Epithelial cell of esophagus (primary cell): ENCODE measurements around the gene SLC22A23.
A peak's percentile ranks its signal among the peaks of the same experiment; 100 is the strongest.

Source experiments
- DNase-seq: peaks from one replicate; pipeline ENCODE4 v3.0.0; 2010; ENCODE audit warnings: low read depth
- H3K4me3 ChIP-seq: 2 replicates; pipeline ENCODE4 v1.5.1; 2011; ENCODE audit warnings: mild to moderate bottlenecking, low read length, control low read depth
- TF ChIP-seq, protein P1 (sequence below): IDR thresholded peaks from 2 replicates; pipeline ENCODE4 v1.5.1; 2011; ENCODE audit warnings: low read depth, mild to moderate bottlenecking, low read length, control low read depth, inconsistent platforms; ENCODE audit not compliant: insufficient read depth; ENCODE audit errors: missing control alignments

SLC22A23 gene

DNA sequence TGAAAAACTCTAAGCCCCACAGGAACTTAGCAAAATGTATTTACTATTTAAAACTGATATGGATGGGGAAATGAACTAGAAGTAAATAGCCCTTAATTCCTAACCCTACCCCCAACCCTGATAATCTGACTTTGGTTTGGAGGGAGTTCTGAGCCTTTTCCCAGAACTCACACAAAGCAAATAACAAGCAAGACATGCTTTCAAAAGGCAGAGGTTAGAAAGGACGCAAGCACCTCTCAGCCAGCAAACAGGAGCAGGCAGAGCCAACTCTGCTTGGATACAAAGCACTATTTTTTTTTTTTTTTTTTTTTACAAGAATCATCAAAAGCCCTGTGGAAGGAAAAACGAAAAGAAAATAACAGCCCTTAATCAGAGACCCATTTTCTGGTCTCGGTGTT is 58.7 kb downstream of the SLC22A23 start:
- H3K4me3 ChIP-seq, result no peak overlapping the region
- TF ChIP-seq, protein P1, sequence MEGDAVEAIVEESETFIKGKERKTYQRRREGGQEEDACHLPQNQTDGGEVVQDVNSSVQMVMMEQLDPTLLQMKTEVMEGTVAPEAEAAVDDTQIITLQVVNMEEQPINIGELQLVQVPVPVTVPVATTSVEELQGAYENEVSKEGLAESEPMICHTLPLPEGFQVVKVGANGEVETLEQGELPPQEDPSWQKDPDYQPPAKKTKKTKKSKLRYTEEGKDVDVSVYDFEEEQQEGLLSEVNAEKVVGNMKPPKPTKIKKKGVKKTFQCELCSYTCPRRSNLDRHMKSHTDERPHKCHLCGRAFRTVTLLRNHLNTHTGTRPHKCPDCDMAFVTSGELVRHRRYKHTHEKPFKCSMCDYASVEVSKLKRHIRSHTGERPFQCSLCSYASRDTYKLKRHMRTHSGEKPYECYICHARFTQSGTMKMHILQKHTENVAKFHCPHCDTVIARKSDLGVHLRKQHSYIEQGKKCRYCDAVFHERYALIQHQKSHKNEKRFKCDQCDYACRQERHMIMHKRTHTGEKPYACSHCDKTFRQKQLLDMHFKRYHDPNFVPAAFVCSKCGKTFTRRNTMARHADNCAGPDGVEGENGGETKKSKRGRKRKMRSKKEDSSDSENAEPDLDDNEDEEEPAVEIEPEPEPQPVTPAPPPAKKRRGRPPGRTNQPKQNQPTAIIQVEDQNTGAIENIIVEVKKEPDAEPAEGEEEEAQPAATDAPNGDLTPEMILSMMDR, result no peak
- no peak for DNase-seq

DNA sequence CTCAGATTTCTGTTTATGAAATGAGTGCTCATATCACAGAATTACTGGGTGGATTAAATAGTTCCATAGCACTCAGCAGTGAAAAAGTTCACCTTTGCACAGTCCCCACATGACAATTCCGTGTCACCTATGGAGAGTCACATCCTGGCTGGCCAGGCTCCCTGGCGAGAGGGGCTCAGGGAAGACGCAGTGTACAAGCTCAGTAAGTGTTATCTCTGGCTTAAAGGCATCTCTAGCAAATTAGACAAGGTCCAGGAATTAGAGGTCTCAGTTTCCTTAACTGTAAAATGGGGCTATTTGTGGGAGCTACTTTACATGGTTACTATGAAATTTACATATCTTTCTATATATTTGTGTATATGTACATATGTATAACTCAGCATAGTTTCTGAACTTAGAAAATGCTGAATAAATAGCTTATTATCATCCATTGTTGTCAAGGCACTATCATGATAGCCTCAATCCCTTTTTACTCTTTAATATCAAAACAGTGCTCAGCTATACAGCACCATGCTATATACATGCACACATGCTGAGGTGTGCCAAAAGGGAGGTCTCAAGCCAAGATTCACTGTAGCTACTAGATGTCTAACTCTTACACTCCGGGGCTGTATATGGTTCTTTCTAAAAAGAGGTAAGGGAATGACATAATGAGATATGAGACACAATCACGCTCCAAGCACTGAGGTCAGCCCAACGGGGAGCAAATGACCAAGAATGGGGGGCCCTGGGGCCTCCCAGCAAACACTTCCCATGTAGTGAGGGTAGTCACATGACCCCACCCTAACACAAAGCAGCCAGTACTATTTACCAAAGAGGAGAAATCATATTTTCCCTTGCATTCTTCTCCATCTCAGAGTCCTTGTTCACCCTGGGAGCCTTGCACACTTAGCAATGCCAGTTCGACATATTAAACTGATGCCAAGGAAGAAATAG is 59.4 kb downstream of the SLC22A23 start:
- no peak overlapping the region for H3K4me3 ChIP-seq
- TF ChIP-seq, protein P1, result no peak
- DNase-seq, result no peak

DNA sequence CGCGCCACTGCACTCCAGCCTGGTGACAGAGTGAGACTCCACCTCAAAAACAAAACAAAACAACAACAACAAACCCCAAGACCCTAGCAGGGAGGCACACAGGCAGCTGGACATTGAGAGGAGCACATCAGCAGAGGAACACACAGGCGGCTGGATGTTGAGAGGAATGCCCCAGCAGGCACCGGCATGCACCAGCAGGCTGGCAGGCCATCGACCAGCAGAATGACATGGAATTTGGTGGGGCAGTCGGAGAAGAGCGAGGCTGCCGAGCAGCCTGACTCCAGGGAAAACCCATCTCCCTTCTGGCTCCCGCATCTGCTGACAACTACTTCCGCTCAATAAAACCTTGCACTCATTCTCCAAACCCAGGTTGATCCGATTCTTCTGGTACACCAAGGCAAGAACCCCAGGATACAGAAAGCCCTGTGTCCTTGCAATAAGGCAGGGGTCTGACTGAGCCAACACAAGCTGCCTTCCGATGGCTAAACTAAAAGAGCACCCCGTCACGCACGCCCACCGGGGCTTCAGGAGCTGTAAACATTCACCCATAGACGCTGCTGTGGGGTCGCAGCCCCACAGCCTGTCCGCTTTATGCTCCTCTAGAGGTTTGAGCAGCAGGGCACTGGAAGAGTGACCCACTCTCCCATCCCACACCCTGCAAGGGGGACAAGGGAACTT is 60.2 kb downstream of the SLC22A23 start:
- TF ChIP-seq, protein P1, result no peak
- DNase-seq, result peak; percentile 58
- H3K4me3 ChIP-seq, result no peak overlapping the region

DNA sequence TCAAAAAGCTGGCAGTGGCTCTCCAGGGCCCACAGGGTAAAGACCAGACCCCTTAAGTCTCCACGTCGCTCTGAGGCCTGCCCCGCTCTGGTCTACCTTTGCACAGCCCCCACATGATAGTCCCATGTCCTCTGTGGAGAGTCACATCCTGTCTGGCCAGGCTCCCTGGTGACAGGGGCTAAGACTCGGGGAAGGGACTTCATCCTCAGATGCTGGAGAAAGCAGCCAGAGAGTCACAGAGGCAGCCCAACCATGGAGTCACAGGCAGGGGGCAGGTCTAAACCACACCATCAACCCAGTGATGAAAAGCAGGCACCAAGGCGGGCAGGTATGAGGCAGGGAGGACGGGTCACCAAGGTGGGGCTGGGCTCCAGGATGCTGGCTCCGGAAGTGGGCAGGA is 62.2 kb downstream of the SLC22A23 start:
- H3K4me3 ChIP-seq, result no peak overlapping the region
- DNase-seq, result no peak
- TF ChIP-seq, protein P1, result no peak

DNA sequence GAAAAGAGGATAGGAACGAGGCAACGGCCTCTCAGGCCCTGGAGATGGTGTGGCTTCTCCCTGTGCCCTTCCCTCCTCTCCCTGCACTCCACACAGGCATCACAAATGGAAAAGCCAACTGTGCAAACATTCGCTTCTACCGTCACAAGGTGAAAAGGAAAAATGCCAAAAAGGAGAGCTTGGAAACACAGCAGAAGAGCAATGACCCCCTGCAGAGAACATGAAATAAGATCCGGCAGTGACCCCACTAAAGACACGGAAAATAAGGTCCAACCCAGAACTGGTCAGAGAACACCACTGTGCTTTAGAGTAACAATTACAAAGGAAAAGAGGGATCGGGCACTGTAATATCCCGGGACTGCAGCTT is 63.0 kb downstream of the SLC22A23 start:
- TF ChIP-seq, protein P1, result no peak
- DNase-seq, result no peak
- no peak overlapping the region for H3K4me3 ChIP-seq

DNA sequence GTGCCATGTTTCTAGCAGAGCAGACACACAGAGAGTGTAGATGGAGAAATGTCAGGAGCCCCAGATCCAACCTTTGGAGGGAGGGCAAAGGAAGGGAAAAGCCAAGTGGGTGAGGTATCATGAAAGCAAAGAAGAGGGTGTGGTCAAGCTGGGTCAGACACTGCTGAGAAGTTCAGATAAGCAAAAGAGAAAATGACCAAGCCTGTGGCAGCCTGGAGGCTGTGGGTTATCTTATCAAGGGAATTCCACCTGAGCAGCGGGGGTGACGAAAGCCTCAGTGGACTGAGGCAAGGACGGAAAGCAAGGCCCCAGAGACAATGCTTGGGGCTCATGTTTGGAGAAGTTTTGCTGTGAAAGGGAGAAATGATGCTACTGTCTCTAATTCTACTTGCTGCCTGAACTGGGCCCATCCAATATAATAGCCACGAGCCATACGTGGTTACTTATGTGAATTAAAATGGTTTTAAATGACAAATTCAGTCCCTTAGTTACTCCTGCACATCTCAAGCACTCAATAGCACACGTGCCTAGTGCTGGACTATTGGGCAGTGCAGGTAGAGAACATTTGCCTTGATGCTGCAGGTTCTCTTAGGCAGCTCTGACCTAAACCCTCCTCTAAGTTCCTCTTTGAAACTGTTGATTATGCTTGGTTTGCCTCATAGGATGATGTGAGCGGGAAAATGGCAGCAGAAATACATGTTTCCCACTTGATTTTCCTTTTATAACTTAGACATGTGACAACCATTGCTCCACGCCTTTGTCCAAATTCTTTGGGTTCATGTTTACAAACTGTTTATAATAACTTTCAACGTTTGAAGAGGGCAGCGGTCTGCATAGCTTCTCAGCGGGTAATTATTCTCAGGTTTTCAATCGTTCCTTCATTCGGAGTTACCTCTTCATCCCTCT is 63.7 kb downstream of the SLC22A23 start:
- DNase-seq, result no peak
- H3K4me3 ChIP-seq, result no peak overlapping the region
- TF ChIP-seq, protein P1, result no peak
